Activated CD4-positive, alpha-beta T cell treated with anti-CD3 and anti-CD28 coated beads for 36 hours (primary cell): ENCODE data around the gene SIK2. TPM values are rescaled to one million over a fixed set of nuclear protein-coding genes. Genes with fewer than 3 reads are reported as not detected.

Experiments used
- ATAC-seq: fragments of 200-7000 bp; cut with Tn5 transposase; one replicate; pipeline ENCODE4 v1.10.0; 2021; ENCODE audit warnings: mild to moderate bottlenecking, moderate library complexity
- CTCF ChIA-PET: fragments of 350-600 bp; sonication (Branson Sonifier 250); formaldehyde crosslinking; loops from one replicate; lab custom pipeline; 2021; ENCODE audit warnings: antibody characterized with exemption; lab: Charles Lee
- POLR2A ChIA-PET: fragments of 350-600 bp; sonication (Branson Sonifier 250); formaldehyde crosslinking; loops from one replicate; lab custom pipeline; 2021; ENCODE audit warnings: antibody characterized with exemption, inconsistent platforms; lab: Charles Lee
- DNase-seq: peaks from one replicate; pipeline ENCODE4 v3.0.0-alpha.2; 2020
- H3K27ac Mint-ChIP-seq: one replicate; pipeline ENCODE4 v1.8.0; 2021; ENCODE audit warnings: mixed read lengths
- H3K27me3 Mint-ChIP-seq: one replicate; pipeline ENCODE4 v1.8.0; 2021; ENCODE audit warnings: mixed read lengths
- H3K36me3 Mint-ChIP-seq: one replicate; pipeline ENCODE4 v1.8.0; 2021; ENCODE audit warnings: low read depth, mixed read lengths
- H3K4me1 Mint-ChIP-seq: one replicate; pipeline ENCODE4 v1.8.0; 2021; ENCODE audit warnings: mixed read lengths
- H3K4me3 Mint-ChIP-seq: one replicate; pipeline ENCODE4 v1.8.0; 2021; ENCODE audit warnings: mild to moderate bottlenecking, moderate library complexity, mixed read lengths
- H3K9me3 Mint-ChIP-seq: one replicate; pipeline ENCODE4 v1.8.0; 2021; ENCODE audit warnings: low read depth, mixed read lengths
- intact Hi-C, 2 experiments: fragments of 100-400 bp; cut with DNase I in 1 of 2; cut with micrococcal nuclease in 1 of 2; formaldehyde crosslinking; loops; one replicate each; pipeline versions ENCODE4 v1.14.2 to v1.15.1; 2022 to 2024; cut with DNase I, micrococcal nuclease
- total RNA-seq, 2 experiments: library from RNA; stranded (reverse); gene quantifications; one replicate each; pipeline ENCODE4 v1.2.3, GENCODE V29; 2021

Gene SIK2
- total RNA-seq, 2 experiments from 2014 or later = 6.0 to 10.9 TPM

DNA sequence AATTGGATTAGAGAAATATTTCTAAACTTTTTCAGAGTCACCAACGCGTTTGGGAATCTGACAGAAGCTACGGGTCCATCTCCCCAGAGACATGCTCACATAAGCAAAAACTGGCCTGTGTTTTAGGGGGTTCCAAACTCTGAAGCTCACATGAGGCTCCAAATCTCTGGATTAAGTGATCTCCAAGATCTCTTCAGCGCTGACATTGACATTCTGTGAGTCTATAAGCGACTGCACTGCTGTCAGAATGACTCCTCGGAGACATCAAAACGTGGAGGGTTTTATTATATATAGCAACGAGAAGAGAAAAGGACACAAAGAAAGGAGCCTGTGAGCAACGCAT lies 642 bp upstream of the SIK2 start:
- H3K27ac Mint-ChIP-seq = peak overlapping the region; percentile 91
- H3K27me3 Mint-ChIP-seq = peaks cover 2% of the 10 kb centered on the region
- no peaks in the 10 kb centered on the region for H3K9me3 Mint-ChIP-seq
- ChIA-PET POLR2A (interaction anchor here (0.6 kb wide), 1 partner anchor 165 kb away, joined by 4 read pairs; no protein-coding TSS in a partner anchor), CTCF (interaction anchor here (0.9 to 1.5 kb wide), 2 partner anchors 29 to 172 kb away, joined by 3 to 5 read pairs; no protein-coding TSS in a partner anchor)
- intact Hi-C loops = loop anchor here (5.0 to 10.0 kb wide), 3 partner anchors 486 to 1713 kb away; partner anchors contain the start of genes SDHD (in 1 of the 2), TIMM8B (in 1 of the 2) and TTC12 (in 1 of the 2)
- peak overlapping the region; percentile 83 for H3K4me3 Mint-ChIP-seq
- DNase-seq (no peak), ATAC-seq (no peak)
- peaks cover 31% of the 10 kb centered on the region for H3K4me1 Mint-ChIP-seq
- H3K36me3 Mint-ChIP-seq = no peaks in the 10 kb centered on the region

DNA sequence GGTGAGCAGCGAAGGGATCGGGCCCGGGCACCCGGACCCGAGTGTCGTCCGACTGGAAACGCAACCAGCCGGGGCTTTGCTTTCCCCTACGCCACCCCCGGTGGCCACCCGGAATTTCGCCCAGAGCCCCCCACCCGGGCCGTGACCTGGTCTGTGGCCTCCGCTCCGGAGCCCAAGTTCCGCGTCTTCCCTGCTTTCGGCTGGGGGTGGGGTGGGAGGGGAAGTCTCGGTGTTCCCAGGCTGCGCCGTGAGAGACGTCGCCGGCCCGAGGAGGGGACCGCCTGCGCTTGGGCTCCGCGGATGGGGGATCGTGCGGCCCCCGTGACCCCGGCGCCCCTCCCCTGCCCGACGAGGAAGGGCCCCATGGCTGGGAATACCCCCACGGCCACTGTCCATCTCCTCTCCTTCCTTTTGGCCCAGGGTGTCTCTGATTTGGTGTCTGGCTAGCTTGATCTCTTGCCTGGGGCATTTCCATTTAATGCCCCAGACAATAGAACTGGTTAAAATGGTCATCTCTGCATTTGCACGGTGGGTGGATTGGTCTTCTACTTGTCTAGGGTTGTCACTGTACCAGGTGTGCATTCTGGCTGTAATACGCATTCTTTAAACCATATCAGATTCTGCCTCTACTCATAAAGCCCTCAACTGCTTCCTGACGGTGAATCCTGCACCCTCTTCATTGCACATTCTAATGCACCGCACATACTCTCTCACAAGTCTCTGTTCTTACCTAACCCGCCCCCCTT lies 789 bp downstream of the SIK2 start:
- intact Hi-C loops = loop anchor here (1.0 to 10.0 kb wide), 16 partner anchors 38 to 1712 kb away; partner anchors contain the start of genes PPP2R1B (in 2 of the 2), SDHD (in 2 of the 2), TIMM8B (in 2 of the 2) and ALG9 (in 1 of the 2)
- no peaks in the 10 kb centered on the region for H3K9me3 Mint-ChIP-seq
- POLR2A ChIA-PET = interaction anchor here (0.6 to 1.2 kb wide), 2 partner anchors 160 to 163 kb away, joined by 5 read pairs; partner anchors contain the start of gene PPP2R1B
- peak overlapping the region; percentile 82 for H3K27ac Mint-ChIP-seq
- no peaks in the 10 kb centered on the region for H3K36me3 Mint-ChIP-seq
- H3K4me3 Mint-ChIP-seq = peak overlapping the region; percentile 83
- H3K27me3 Mint-ChIP-seq = peaks cover 2% of the 10 kb centered on the region
- peaks cover 31% of the 10 kb centered on the region for H3K4me1 Mint-ChIP-seq
- DNase-seq (peak; percentile 21), ATAC-seq (no peak)
- CTCF ChIA-PET = interaction anchor here (1.6 to 2.7 kb wide), 2 partner anchors 164 to 174 kb away, joined by 7 to 17 read pairs; partner anchors contain the start of gene PPP2R1B

DNA sequence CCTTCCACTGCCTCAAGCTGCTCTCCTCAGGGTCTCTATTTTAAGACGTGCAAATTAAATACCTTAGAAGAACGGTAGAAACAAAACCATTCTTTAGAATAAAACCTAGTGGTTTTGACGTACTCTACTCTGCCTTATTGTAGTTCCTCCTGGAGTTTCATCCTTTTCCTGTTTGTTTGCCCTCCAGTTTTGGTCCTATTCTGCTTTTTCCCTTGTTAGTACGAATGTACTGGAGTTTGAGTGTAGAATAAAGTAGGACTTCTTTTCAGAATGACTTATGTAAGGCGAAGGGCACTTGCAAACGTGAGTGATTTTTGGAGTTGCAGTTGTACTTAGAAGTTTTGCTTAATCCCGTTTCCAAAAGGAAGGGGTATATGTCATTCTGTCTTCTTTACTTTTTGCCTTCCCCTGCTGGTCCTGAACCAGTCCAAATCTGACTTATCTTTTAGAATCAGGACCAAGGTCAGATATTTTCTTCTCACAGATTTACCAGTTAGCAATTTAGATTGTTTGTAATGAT lies 1.4 kb downstream of the SIK2 start:
- POLR2A ChIA-PET = no interaction called here
- H3K4me3 Mint-ChIP-seq = peak overlapping the region; percentile 83
- H3K9me3 Mint-ChIP-seq = no peaks in the 10 kb centered on the region
- intact Hi-C loops = loop anchor here (1.0 to 10.0 kb wide), 9 partner anchors 39 to 1711 kb away; partner anchors contain the start of genes ALG9 (in 1 of the 2), PTS (in 1 of the 2), SDHD (in 1 of the 2) and TIMM8B (in 1 of the 2)
- ATAC-seq = no peak
- H3K27ac Mint-ChIP-seq = peak overlapping the region; percentile 82
- CTCF ChIA-PET = interaction anchor here (0.6 to 2.7 kb wide), 20 partner anchors 10 to 268 kb away, joined by 3 to 17 read pairs (median 4); partner anchors contain the start of genes ALG9 and PPP2R1B
- peaks cover 29% of the 10 kb centered on the region for H3K4me1 Mint-ChIP-seq
- H3K36me3 Mint-ChIP-seq = no peaks in the 10 kb centered on the region
- peaks cover under 1% of the 10 kb centered on the region for H3K27me3 Mint-ChIP-seq
- DNase-seq = no peak

DNA sequence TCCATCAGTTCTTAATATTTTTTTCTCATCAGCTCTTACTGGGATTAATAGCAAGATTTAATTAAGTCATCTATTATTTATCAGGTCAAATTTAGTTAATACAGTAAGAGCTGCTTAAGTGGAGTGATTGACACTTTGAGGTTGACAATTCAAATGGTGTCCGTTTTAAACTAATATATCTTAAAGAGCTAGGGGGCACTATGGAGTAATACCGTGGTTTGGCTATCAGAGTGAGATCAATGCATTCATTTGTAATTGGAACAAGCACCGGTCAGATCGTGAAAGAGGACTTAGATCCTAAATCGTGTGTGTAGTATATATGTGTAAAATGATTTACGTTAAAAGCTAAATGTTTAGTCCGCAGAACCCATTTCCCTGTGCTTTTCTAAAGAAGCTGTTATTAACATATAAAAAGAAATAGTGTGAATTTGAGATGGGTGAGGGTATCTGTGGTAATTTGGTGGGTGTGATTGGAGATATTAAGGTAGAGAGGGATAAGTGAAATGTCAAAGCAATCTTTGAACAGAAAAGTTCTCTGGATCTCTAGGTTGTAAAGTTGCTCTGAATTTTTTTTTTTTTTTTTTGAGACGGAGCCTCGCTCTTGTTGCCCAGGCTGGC lies 2.3 kb downstream of the SIK2 start:
- Mint-ChIP-seq H3K27ac (no peak overlapping the region), H3K27me3 (no peaks in the 10 kb centered on the region), H3K36me3 (no peaks in the 10 kb centered on the region), H3K4me3 (no peak overlapping the region), H3K4me1 (peaks cover 27% of the 10 kb centered on the region), H3K9me3 (no peaks in the 10 kb centered on the region)
- ChIA-PET POLR2A (no interaction called here), CTCF (interaction anchor here (0.6 to 2.7 kb wide), 22 partner anchors 9 to 277 kb away, joined by 3 to 17 read pairs (median 4); partner anchors contain the start of genes ALG9 and PPP2R1B)
- DNase-seq = no peak
- no peak for ATAC-seq
- intact Hi-C loops = loop anchor here (5.0 to 10.0 kb wide), 3 partner anchors 483 to 1710 kb away; partner anchors contain the start of genes SDHD (in 1 of the 2), TIMM8B (in 1 of the 2) and TTC12 (in 1 of the 2)

DNA sequence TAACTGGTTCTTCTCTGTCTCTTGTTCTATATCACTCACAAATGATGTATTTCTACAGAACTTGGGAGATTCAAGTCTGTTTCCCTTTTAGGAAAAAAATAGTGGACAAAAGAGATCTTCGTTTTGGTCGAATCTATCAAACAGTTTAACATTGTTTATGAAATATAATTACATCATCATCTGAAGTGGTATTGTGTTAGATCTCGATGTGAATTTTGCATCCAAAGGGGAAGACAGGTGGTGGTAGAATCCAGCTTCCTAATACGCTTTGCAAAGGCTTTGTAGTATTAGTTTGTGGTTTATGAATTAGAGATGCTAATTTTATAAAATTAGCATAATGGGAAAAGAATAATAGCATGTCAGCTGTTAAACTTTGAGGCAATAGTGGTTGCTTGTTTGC lies 3.4 kb downstream of the SIK2 start:
- intact Hi-C loops = loop anchor here in 1 of 2 experiments (10.0 kb wide), 2 partner anchors 679 to 1709 kb away; partner anchors contain the start of gene TTC12
- ATAC-seq = no peak

DNA sequence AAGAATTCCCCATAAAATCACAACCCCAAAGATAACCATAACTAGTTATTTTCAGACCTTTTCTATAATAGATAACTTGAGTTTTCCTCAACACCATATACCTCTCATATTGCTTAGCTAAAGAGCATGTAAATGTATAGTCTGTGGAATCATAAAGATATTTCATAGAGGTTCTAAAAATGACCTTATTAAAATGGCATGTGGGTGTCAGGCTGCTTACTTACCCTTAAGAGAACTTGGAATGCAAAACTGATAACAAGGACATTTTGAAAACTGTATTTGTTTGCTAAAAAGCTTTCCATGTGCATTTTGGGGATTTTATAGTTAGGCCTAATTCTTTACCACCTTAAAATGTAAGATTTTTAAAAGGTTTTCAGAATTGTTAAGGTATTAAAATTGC lies 4.7 kb downstream of the SIK2 start:
- Mint-ChIP-seq H3K27ac (no peak overlapping the region), H3K4me3 (no peak overlapping the region), H3K9me3 (no peaks in the 10 kb centered on the region), H3K4me1 (peaks cover 23% of the 10 kb centered on the region), H3K36me3 (no peaks in the 10 kb centered on the region), H3K27me3 (no peaks in the 10 kb centered on the region)
- ChIA-PET POLR2A (interaction anchor here (0.6 kb wide), 1 partner anchor 105 kb away, joined by 10 read pairs; no protein-coding TSS in a partner anchor), CTCF (interaction anchor here (0.7 kb wide), 1 partner anchor 64 kb away, joined by 3 read pairs; no protein-coding TSS in a partner anchor)
- intact Hi-C loops = loop anchor here in 1 of 2 experiments (10.0 kb wide), 2 partner anchors 678 to 1708 kb away; partner anchors contain the start of gene TTC12
- DNase-seq (no peak), ATAC-seq (no peak)

More for the DNA sequence above, 3.4 kb downstream of the SIK2 start:
- H3K27me3 Mint-ChIP-seq = no peaks in the 10 kb centered on the region
- H3K36me3 Mint-ChIP-seq = no peaks in the 10 kb centered on the region
- H3K4me1 Mint-ChIP-seq = peaks cover 27% of the 10 kb centered on the region
- DNase-seq = no peak
- ChIA-PET POLR2A (no interaction called here), CTCF (no interaction called here)
- no peaks in the 10 kb centered on the region for H3K9me3 Mint-ChIP-seq
- no peak overlapping the region for H3K27ac Mint-ChIP-seq
- no peak overlapping the region for H3K4me3 Mint-ChIP-seq

DNA sequence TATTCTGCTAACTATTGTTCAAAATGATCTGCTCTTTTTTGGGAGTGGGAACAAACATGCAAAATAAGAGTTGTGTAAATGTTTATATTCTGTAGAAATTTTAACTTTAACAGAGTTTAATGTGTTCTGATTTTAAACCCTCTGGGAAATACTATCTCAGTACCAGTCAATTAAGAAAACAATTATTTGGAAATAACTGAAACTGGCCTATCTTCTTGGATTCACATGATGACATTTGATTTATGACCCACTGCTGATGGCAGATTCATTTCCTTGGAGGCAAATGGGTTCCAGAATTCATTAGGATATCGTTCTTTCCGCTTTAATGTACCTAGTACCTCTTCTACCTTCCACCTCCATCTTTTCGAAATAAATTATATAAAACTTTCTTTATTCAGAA lies 5.5 kb downstream of the SIK2 start:
- CTCF ChIA-PET = no interaction called here
- Mint-ChIP-seq H3K27me3 (no peaks in the 10 kb centered on the region), H3K36me3 (no peaks in the 10 kb centered on the region), H3K9me3 (no peaks in the 10 kb centered on the region), H3K4me3 (no peak overlapping the region), H3K4me1 (peaks cover 26% of the 10 kb centered on the region), H3K27ac (no peak overlapping the region)
- no peak for ATAC-seq
- POLR2A ChIA-PET = no interaction called here
- intact Hi-C loops = loop anchor here in 1 of 2 experiments (10.0 kb wide), 2 partner anchors 677 to 1707 kb away; partner anchors contain the start of gene TTC12
- DNase-seq = no peak

DNA sequence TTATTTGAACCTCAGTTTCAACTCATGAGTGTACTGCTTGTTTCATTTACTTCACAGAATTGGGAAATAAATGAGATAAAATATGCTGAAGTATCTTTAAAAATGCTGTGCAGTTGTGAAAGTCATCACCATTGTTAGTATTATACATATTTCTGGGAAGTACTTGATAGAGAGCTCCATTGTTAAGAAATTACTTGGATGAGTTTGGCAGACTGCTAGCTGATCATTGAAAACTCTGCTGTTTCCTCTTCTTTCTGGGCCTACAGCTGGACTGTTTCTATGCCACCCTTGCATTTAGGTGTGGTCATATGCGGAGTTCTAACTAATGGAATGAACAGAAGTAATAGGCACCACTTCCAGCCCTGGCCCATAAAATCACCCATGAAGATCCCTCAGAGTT lies 10.0 kb downstream of the SIK2 start:
- Mint-ChIP-seq H3K27ac (no peak overlapping the region), H3K4me3 (no peak overlapping the region), H3K4me1 (peaks cover 8% of the 10 kb centered on the region), H3K27me3 (no peaks in the 10 kb centered on the region), H3K9me3 (no peaks in the 10 kb centered on the region), H3K36me3 (peaks cover under 1% of the 10 kb centered on the region)
- CTCF ChIA-PET = no interaction called here
- DNase-seq (no peak), ATAC-seq (no peak)
- POLR2A ChIA-PET = no interaction called here
- intact Hi-C loops = no loop called here

DNA sequence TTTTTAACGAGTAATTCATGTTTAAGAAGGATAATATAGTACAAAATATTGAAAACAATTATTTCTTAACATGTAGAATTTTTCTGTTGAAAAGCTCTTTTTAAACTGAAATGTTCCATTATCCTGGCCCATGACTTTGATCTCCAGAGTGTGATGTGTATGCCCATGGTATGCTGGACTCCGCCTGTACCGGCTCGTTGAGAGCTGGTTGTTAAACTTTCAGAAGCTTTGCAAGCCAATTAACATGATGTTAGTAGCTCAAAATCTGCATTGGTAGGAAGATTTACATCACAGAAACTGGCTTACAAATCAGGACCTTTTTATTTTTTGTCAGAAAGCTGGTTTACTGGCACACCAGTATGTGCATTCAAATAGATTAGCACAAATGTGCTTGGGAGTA lies 15.0 kb downstream of the SIK2 start:
- Mint-ChIP-seq H3K27me3 (no peaks in the 10 kb centered on the region), H3K36me3 (peaks cover 10% of the 10 kb centered on the region), H3K4me3 (no peak overlapping the region), H3K4me1 (peaks cover under 1% of the 10 kb centered on the region), H3K27ac (no peak overlapping the region), H3K9me3 (peaks cover under 1% of the 10 kb centered on the region)
- CTCF ChIA-PET = interaction anchor here (1.4 to 2.1 kb wide), 2 partner anchors 13 to 160 kb away, joined by 3 to 8 read pairs; no protein-coding TSS in a partner anchor
- intact Hi-C loops = no loop called here
- POLR2A ChIA-PET = interaction anchor here (0.6 kb wide), 1 partner anchor 162 kb away, joined by 5 read pairs; no protein-coding TSS in a partner anchor
- DNase-seq (no peak), ATAC-seq (no peak)

DNA sequence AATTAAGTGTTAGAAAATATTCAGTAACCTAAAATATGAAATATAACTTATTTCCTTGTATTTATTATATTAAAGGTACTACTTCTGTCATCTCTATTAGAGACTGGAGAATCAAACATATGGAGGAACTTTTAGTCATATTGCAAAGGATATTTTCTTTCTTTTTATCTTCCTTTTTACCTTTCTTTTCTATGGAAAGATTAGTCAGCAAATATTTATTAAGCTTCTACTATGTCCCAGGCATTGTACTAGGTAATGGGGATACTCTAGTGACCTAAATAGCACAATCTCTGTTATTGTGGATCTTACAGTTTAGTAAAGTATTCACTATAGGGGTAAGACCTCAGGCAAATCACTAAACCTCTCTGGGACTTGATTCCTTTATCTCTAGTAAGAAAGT lies 18.3 kb downstream of the SIK2 start:
- Mint-ChIP-seq H3K9me3 (peaks cover 6% of the 10 kb centered on the region), H3K36me3 (peaks cover 26% of the 10 kb centered on the region), H3K27ac (no peak overlapping the region), H3K4me3 (no peak overlapping the region), H3K27me3 (no peaks in the 10 kb centered on the region), H3K4me1 (no peaks in the 10 kb centered on the region)
- intact Hi-C loops = no loop called here
- DNase-seq = no peak
- CTCF ChIA-PET = interaction anchor here (0.6 to 1.5 kb wide), 5 partner anchors 16 to 226 kb away, joined by 3 to 4 read pairs (median 4); no protein-coding TSS in a partner anchor
- POLR2A ChIA-PET = no interaction called here
- no peak for ATAC-seq
